ENCODE results near the gene MPP2.

Gene MPP2

GRCh38 chr17:43890240-43890639 is 17.1 kb downstream of the MPP2 start:
- Histone ChIP-seq H3K4me3 (ENCODE audit: low read length, poor library complexity, severe bottlenecking) (no peak overlapping the region), H3K36me3 (ENCODE audit: insufficient read depth, low read length) (no peaks in the 10 kb centered on the region), H4K20me1 (ENCODE audit: insufficient read depth, low read length, poor library complexity, severe bottlenecking) (no peaks in the 10 kb centered on the region), H3K9ac (ENCODE audit: low read depth, low read length, poor library complexity, severe bottlenecking) (no peak overlapping the region), H3K9me3 (ENCODE audit: insufficient read depth, low read depth, low read length) (no peaks in the 10 kb centered on the region), H3K79me2 (ENCODE audit: insufficient read depth, low read length) (no peaks in the 10 kb centered on the region), H3K4me2 (ENCODE audit: low read depth, low read length, poor library complexity, severe bottlenecking) (no peak overlapping the region), H2AFZ (ENCODE audit: low read length) (no peak overlapping the region), H3F3A (ENCODE audit: low read depth) (no peaks in the 10 kb centered on the region), H3K4me1 (ENCODE audit: insufficient read depth, low read length, poor library complexity, severe bottlenecking) (no peaks in the 10 kb centered on the region), H3K9me2 (replicated peaks; ENCODE audit: low read depth, low read length) (no peaks in the 10 kb centered on the region), H3K27me3 (ENCODE audit: insufficient read depth, low read length, poor library complexity, severe bottlenecking) (no peaks in the 10 kb centered on the region)
- TF ChIP-seq CTCF (conservative IDR thresholded peaks at IDR 0.05; ENCODE audit: low read length), result no peak
- TF ChIP-seq EZH2phosphoT487 (IDR thresholded peaks at IDR 0.05; ENCODE audit: borderline replicate concordance), result no peak

DNA sequence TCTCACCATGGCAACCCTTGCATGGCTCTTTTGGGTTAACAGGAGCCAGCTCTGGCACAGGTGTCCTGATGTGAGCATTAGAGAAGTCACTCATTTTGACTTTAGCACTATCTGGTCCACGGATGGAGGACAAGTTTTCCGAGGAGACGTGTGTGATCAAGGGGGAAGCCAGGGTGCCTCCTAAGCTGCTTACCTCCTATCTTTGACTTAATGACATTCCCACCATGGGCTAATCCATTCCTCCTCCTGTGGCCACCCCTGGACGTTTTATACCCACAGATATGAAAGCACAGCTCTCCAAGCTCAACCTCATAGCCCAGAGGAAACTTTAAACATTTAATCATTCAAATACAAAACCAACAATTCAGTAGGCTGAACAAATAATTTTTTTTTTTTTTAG is 18.8 kb downstream of the MPP2 start:
- no peak overlapping the region for H3K4me3 ChIP-seq (ENCODE audit: low read length, poor library complexity, severe bottlenecking)
- no peaks in the 10 kb centered on the region for H3K27me3 ChIP-seq (ENCODE audit: insufficient read depth, low read length, poor library complexity, severe bottlenecking)
- H2AFZ ChIP-seq (ENCODE audit: low read length), result no peak overlapping the region
- no peaks in the 10 kb centered on the region for H3K4me1 ChIP-seq (ENCODE audit: insufficient read depth, low read length, poor library complexity, severe bottlenecking)
- no peaks in the 10 kb centered on the region for H3K9me2 ChIP-seq (replicated peaks; ENCODE audit: low read depth, low read length)
- no peaks in the 10 kb centered on the region for H3F3A ChIP-seq (ENCODE audit: low read depth)
- no peaks in the 10 kb centered on the region for H3K79me2 ChIP-seq (ENCODE audit: insufficient read depth, low read length)
- no peaks in the 10 kb centered on the region for H3K9me3 ChIP-seq (ENCODE audit: insufficient read depth, low read depth, low read length)
- no peaks in the 10 kb centered on the region for H3K36me3 ChIP-seq (ENCODE audit: insufficient read depth, low read length)
- no peak overlapping the region for H3K9ac ChIP-seq (ENCODE audit: low read depth, low read length, poor library complexity, severe bottlenecking)
- H4K20me1 ChIP-seq (ENCODE audit: insufficient read depth, low read length, poor library complexity, severe bottlenecking), result no peaks in the 10 kb centered on the region
- no peak overlapping the region for H3K4me2 ChIP-seq (ENCODE audit: low read depth, low read length, poor library complexity, severe bottlenecking)
- TF ChIP-seq EZH2phosphoT487 (IDR thresholded peaks at IDR 0.05; ENCODE audit: borderline replicate concordance), result no peak
- no peak for TF ChIP-seq CTCF (conservative IDR thresholded peaks at IDR 0.05; ENCODE audit: low read length)

DNA sequence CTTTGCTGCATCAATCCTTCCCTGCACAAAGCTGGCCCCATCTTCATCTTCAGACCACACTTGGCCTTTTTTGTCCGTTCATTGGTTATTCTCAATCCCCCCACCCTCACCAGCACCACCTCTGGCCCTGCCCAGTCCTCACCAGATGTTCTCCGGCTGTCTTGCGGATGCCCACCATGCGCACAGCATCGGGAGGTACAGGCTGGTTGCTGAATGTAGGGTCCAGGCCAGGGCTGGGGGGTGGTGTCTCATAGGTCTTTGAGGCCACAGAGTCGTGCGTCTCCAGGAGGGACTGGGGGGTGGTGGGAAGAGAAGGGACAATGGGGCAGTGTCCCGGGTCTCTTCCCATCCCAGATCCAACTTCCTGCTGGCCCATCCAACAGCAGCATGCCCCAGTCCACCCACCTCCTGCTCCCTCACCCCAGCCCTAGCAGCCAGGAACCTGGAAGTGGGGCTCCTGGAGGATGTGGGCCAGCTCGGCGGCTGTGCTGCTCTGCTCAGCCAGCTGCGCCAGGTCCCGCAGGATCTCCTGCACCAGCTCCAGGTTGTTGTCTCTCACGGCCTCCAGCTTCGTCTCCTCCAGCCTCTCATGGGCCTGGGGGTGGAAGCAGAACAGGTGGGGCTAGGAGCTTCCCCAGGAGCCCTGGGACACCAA is 24.4 kb downstream of the MPP2 start:
- Histone ChIP-seq H4K20me1 (ENCODE audit: insufficient read depth, low read length, poor library complexity, severe bottlenecking) (no peaks in the 10 kb centered on the region), H3K9ac (ENCODE audit: low read depth, low read length, poor library complexity, severe bottlenecking) (no peak overlapping the region), H3K4me2 (ENCODE audit: low read depth, low read length, poor library complexity, severe bottlenecking) (no peak overlapping the region), H3K4me1 (ENCODE audit: insufficient read depth, low read length, poor library complexity, severe bottlenecking) (no peaks in the 10 kb centered on the region), H3F3A (ENCODE audit: low read depth) (no peaks in the 10 kb centered on the region), H3K79me2 (ENCODE audit: insufficient read depth, low read length) (no peaks in the 10 kb centered on the region), H2AFZ (ENCODE audit: low read length) (no peak overlapping the region), H3K9me2 (replicated peaks; ENCODE audit: low read depth, low read length) (no peaks in the 10 kb centered on the region), H3K36me3 (ENCODE audit: insufficient read depth, low read length) (peaks cover 7% of the 10 kb centered on the region; the same call in 1 of the 2 replicates), H3K27me3 (ENCODE audit: insufficient read depth, low read length, poor library complexity, severe bottlenecking) (no peaks in the 10 kb centered on the region), H3K4me3 (ENCODE audit: low read length, poor library complexity, severe bottlenecking) (no peak overlapping the region), H3K9me3 (ENCODE audit: insufficient read depth, low read depth, low read length) (no peaks in the 10 kb centered on the region)
- TF ChIP-seq EZH2phosphoT487 (IDR thresholded peaks at IDR 0.05; ENCODE audit: borderline replicate concordance) (no peak), CTCF (conservative IDR thresholded peaks at IDR 0.05; ENCODE audit: low read length) (no peak)

Measured in Loucy (cell line).